CD4-positive, alpha-beta T cell (primary cell): Measurements from ENCODE around the gene ARID1B. TPM values are rescaled to one million over a fixed set of nuclear protein-coding genes. Genes with fewer than 3 reads are reported as not detected.

Experiments used
- ATAC-seq: fragments of 200-7000 bp; cut with Tn5 transposase; one replicate; pipeline ENCODE4 v1.10.0; 2022; ENCODE audit warnings: mild to moderate bottlenecking; ENCODE audit not compliant: poor library complexity
- CTCF ChIA-PET: fragments of 350-600 bp; sonication (Branson Sonifier 250); formaldehyde crosslinking; loops from one replicate; lab custom pipeline; 2021; ENCODE audit warnings: antibody characterized with exemption, inconsistent platforms; lab: Charles Lee
- POLR2A ChIA-PET: fragments of 350-600 bp; sonication (Branson Sonifier 250); formaldehyde crosslinking; loops from one replicate; lab custom pipeline; 2021; ENCODE audit warnings: antibody characterized with exemption, inconsistent platforms; lab: Charles Lee
- DNase-seq, 14 experiments: peaks; one replicate each; pipeline ENCODE4 v3.0.0-alpha.2; 2013 to 2020; ENCODE audit warnings: mixed read lengths in 2 of 14
- H3K27ac ChIP-seq, 2 donors: one replicate each; pipeline versions ENCODE4 v1.5.1 to v1.7.0; 2013; ENCODE audit warnings: low read length in 2 of 2, low read depth in 1 of 2, mild to moderate bottlenecking in 1 of 2
- H3K27me3 ChIP-seq, 2 experiments: 1 replicate in 1 of 2; 2 replicates in 1 of 2; pipeline versions ENCODE4 v1.6.1 to v1.7.0; 2013; ENCODE audit warnings: low read length in 2 of 2, control low read depth in 1 of 2, mild to moderate bottlenecking in 1 of 2, moderate library complexity in 1 of 2; ENCODE audit not compliant: insufficient read depth in 2 of 2, control insufficient read depth in 1 of 2
- H3K36me3 ChIP-seq: one replicate; pipeline ENCODE4 v1.6.1; 2013; ENCODE audit warnings: low read length, control low read depth; ENCODE audit not compliant: insufficient read depth
- H3K4me1 ChIP-seq: one replicate; pipeline ENCODE4 v1.6.1; 2013; ENCODE audit warnings: low read length, control low read depth; ENCODE audit not compliant: insufficient read depth
- H3K4me3 ChIP-seq: one replicate; pipeline ENCODE4 v1.5.1; 2013; ENCODE audit warnings: mild to moderate bottlenecking, low read length, moderate library complexity
- H3K9me3 ChIP-seq, 2 experiments: 1 replicate in 1 of 2; 2 replicates in 1 of 2; pipeline versions ENCODE4 v1.6.1 to v1.7.0; 2013; ENCODE audit warnings: low read length in 2 of 2, mild to moderate bottlenecking in 2 of 2, control low read depth in 1 of 2, moderate library complexity in 1 of 2; ENCODE audit not compliant: control insufficient read depth in 1 of 2, insufficient read depth in 1 of 2
- H3K27ac Mint-ChIP-seq: one replicate; pipeline ENCODE4 v1.8.0; 2020; ENCODE audit warnings: mixed read lengths
- H3K27me3 Mint-ChIP-seq: one replicate; pipeline ENCODE4 v1.8.0; 2021; ENCODE audit warnings: mixed read lengths
- H3K36me3 Mint-ChIP-seq: one replicate; pipeline ENCODE4 v1.8.0; 2021; ENCODE audit warnings: low read depth, mixed read lengths
- H3K4me1 Mint-ChIP-seq: one replicate; pipeline ENCODE4 v1.8.0; 2021; ENCODE audit warnings: low read depth, mixed read lengths
- H3K4me3 Mint-ChIP-seq: one replicate; pipeline ENCODE4 v1.8.0; 2020; ENCODE audit warnings: mild to moderate bottlenecking, mixed read lengths
- H3K9me3 Mint-ChIP-seq: one replicate; pipeline ENCODE4 v1.8.0; 2020; ENCODE audit warnings: mixed read lengths
- CTCF ChIP-seq: fragments of 200-600 bp; IDR thresholded peaks from one replicate; pipeline ENCODE4 v1.8.0; 2022; ENCODE audit warnings: antibody characterized with exemption, mild to moderate bottlenecking
- intact Hi-C, 2 experiments: fragments of 100-400 bp; cut with DNase I in 1 of 2; cut with micrococcal nuclease in 1 of 2; formaldehyde crosslinking; loops; one replicate each; pipeline versions ENCODE4 v1.15.1 to v1.9.0; 2023 to 2025; cut with DNase I, micrococcal nuclease
- total RNA-seq, 174 experiments: library from RNA in 2 of 174; stranded (reverse) in 2 of 174; gene quantifications; one replicate each; pipeline ENCODE4 v1.2.3 and lab custom pipeline; 2021 to 2026

The ARID1B gene
- total RNA-seq, 2 experiments from 2014 or later, result 120 to 125 TPM

- TF ChIP-seq CTCF, result no peak
- Histone ChIP-seq H3K4me3 (no peak overlapping the region), H3K9me3 (no peaks in the 10 kb centered on the region), H3K27me3 (no peaks in the 10 kb centered on the region), H3K4me1 (peaks cover 26% of the 10 kb centered on the region), H3K27ac (no peak overlapping the region), H3K36me3 (peaks cover 6% of the 10 kb centered on the region)
- Mint-ChIP-seq H3K4me1 (peaks cover 79% of the 10 kb centered on the region), H3K4me3 (no peak overlapping the region), H3K27ac (no peak overlapping the region), H3K9me3 (no peaks in the 10 kb centered on the region), H3K36me3 (peaks cover 26% of the 10 kb centered on the region), H3K27me3 (no peaks in the 10 kb centered on the region)
- CTCF ChIA-PET, result no interaction called here
- POLR2A ChIA-PET, result no interaction called here
- DNase-seq (no peak), ATAC-seq (no peak)
- intact Hi-C loops, result no loop called here
These were observed 62.0 kb downstream of the ARID1B start for GRCh38 chr6:156839129-156839528.

GRCh38 chr6:156839591-156840001, 62.4 kb downstream of the ARID1B start:
- Histone ChIP-seq H3K9me3 (no peaks in the 10 kb centered on the region), H3K27me3 (no peaks in the 10 kb centered on the region), H3K36me3 (peaks cover 6% of the 10 kb centered on the region), H3K4me1 (peaks cover 26% of the 10 kb centered on the region), H3K27ac (no peak overlapping the region), H3K4me3 (no peak overlapping the region)
- H3K4me1 Mint-ChIP-seq, result peaks cover 81% of the 10 kb centered on the region
- ChIA-PET POLR2A (no interaction called here), CTCF (no interaction called here)
- H3K27me3 Mint-ChIP-seq, result no peaks in the 10 kb centered on the region
- no peak overlapping the region for H3K27ac Mint-ChIP-seq
- no peak overlapping the region for H3K4me3 Mint-ChIP-seq
- ATAC-seq (no peak), DNase-seq (no peak)
- intact Hi-C loops, result no loop called here
- no peak for TF ChIP-seq CTCF
- no peaks in the 10 kb centered on the region for H3K9me3 Mint-ChIP-seq
- peaks cover 25% of the 10 kb centered on the region for H3K36me3 Mint-ChIP-seq

GRCh38 chr6:156840136-156840535, 63.0 kb downstream of the ARID1B start:
- no peak for DNase-seq
- intact Hi-C loops, result no loop called here
- Histone ChIP-seq H3K36me3 (peaks cover 6% of the 10 kb centered on the region), H3K27me3 (no peaks in the 10 kb centered on the region), H3K4me3 (no peak overlapping the region), H3K9me3 (no peaks in the 10 kb centered on the region), H3K27ac (no peak overlapping the region), H3K4me1 (peaks cover 30% of the 10 kb centered on the region)
- TF ChIP-seq CTCF, result no peak
- H3K4me3 Mint-ChIP-seq, result no peak overlapping the region
- ATAC-seq, result no peak
- peaks cover 25% of the 10 kb centered on the region for H3K36me3 Mint-ChIP-seq
- H3K4me1 Mint-ChIP-seq, result peaks cover 86% of the 10 kb centered on the region
- CTCF ChIA-PET, result no interaction called here
- no peak overlapping the region for H3K27ac Mint-ChIP-seq
- no peaks in the 10 kb centered on the region for H3K9me3 Mint-ChIP-seq
- POLR2A ChIA-PET, result no interaction called here
- H3K27me3 Mint-ChIP-seq, result no peaks in the 10 kb centered on the region
